Esophagus squamous epithelium (tissue), 4 donors: ENCODE results near the gene TRIM10.

Experiments used
- CTCF ChIP-seq, 6 experiments: fragments of 450-650 bp in 4 of 6; fragments of 200-600 bp in 2 of 6; sonication (generic) in 2 of 6; IDR thresholded peaks; one replicate each; pipeline ENCODE4 v1.5.1; 2016 to 2019; ENCODE audit warnings: antibody characterized with exemption in 6 of 6, mild to moderate bottlenecking in 4 of 6, moderate library complexity in 4 of 6
- POLR2A ChIP-seq, 4 donors: fragments of 450-650 bp; IDR thresholded peaks; one replicate each; pipeline ENCODE4 v1.6.1; 2017; ENCODE audit warnings: antibody characterized with exemption in 4 of 4, mild to moderate bottlenecking in 4 of 4, moderate library complexity in 3 of 4

GRCh38 chr6:30121446-30122366 lies 39.3 kb downstream of the TRIM10 start:
- TF ChIP-seq CTCF (IDR thresholded peaks at IDR 0.05) (no peak), POLR2A (IDR thresholded peaks at IDR 0.05) (no peak)
